ENCODE results near the gene HMGN1. TPM values are rescaled to one million over a fixed set of nuclear protein-coding genes. Genes with fewer than 3 reads are reported as not detected.

HMGN1 gene
- total RNA-seq, 1 experiment from 2014 or later = 391 TPM

DNA sequence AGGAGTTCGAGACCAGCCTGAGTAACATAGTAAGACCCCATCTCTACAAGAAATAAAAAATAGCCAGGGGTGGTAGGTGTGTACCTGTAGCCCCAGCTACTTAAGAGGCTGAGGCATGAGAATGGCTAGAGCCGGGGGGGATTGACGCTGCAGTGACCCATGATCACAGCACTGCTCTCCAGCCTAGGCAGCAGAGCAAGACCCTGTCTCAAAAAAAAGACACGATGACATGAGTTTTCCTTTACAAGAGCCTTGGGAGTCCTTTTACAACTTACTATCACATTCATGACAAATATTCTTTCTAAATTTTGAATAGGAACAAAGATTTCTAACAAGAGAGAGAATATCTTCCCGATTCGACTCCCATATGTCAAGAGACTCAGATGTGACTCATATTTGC, 32.2 kb downstream of the HMGN1 start:
- Mint-ChIP-seq H3K4me3 (ENCODE audit: unreplicated experiment) (no peak overlapping the region), H3K4me1 (ENCODE audit: low read depth, unreplicated experiment) (peaks cover 41% of the 10 kb centered on the region), H3K36me3 (ENCODE audit: insufficient read depth, unreplicated experiment) (peaks cover 28% of the 10 kb centered on the region), H3K27me3 (ENCODE audit: insufficient read depth, unreplicated experiment) (no peaks in the 10 kb centered on the region), H3K27ac (ENCODE audit: unreplicated experiment) (peak overlapping the region; percentile 59), H3K9me3 (ENCODE audit: unreplicated experiment) (no peaks in the 10 kb centered on the region)
- POLR2A ChIA-PET = interaction anchor here (0.9 to 1.0 kb wide), 2 partner anchors 71 to 81 kb away, joined by 3 read pairs; no protein-coding TSS in a partner anchor
- CTCF ChIA-PET = no interaction called here
- TF ChIP-seq, protein P1, sequence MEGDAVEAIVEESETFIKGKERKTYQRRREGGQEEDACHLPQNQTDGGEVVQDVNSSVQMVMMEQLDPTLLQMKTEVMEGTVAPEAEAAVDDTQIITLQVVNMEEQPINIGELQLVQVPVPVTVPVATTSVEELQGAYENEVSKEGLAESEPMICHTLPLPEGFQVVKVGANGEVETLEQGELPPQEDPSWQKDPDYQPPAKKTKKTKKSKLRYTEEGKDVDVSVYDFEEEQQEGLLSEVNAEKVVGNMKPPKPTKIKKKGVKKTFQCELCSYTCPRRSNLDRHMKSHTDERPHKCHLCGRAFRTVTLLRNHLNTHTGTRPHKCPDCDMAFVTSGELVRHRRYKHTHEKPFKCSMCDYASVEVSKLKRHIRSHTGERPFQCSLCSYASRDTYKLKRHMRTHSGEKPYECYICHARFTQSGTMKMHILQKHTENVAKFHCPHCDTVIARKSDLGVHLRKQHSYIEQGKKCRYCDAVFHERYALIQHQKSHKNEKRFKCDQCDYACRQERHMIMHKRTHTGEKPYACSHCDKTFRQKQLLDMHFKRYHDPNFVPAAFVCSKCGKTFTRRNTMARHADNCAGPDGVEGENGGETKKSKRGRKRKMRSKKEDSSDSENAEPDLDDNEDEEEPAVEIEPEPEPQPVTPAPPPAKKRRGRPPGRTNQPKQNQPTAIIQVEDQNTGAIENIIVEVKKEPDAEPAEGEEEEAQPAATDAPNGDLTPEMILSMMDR (IDR thresholded peaks at IDR 0.05; ENCODE audit: insufficient read depth in 1 of 2, low read depth in 1 of 2, low read length in 1 of 2, severe bottlenecking in 1 of 2, unreplicated experiment in 1 of 2) = no peak
- H3K4me1 ChIP-seq = peaks cover 32% of the 10 kb centered on the region
- no peak overlapping the region for H3K4me3 ChIP-seq (ENCODE audit: low read depth, low read length)
- intact Hi-C loops (cut with micrococcal nuclease; ENCODE audit: unreplicated experiment) = loop anchor here (2.0 to 10.0 kb wide), 2 partner anchors 14 to 128 kb away; partner anchors contain the start of gene LCA5L
- H3K27me3 ChIP-seq (replicated peaks; ENCODE audit: control insufficient read depth, insufficient read depth, low read length) = no peaks in the 10 kb centered on the region
- no TSS peak for BruUV-seq (replicated peaks)
- no peaks in the 10 kb centered on the region for H3K9me3 ChIP-seq
- no peaks in the 10 kb centered on the region for H3K36me3 ChIP-seq (ENCODE audit: control insufficient read depth, insufficient read depth, low read length)
- DNase-seq = no peak

DNA sequence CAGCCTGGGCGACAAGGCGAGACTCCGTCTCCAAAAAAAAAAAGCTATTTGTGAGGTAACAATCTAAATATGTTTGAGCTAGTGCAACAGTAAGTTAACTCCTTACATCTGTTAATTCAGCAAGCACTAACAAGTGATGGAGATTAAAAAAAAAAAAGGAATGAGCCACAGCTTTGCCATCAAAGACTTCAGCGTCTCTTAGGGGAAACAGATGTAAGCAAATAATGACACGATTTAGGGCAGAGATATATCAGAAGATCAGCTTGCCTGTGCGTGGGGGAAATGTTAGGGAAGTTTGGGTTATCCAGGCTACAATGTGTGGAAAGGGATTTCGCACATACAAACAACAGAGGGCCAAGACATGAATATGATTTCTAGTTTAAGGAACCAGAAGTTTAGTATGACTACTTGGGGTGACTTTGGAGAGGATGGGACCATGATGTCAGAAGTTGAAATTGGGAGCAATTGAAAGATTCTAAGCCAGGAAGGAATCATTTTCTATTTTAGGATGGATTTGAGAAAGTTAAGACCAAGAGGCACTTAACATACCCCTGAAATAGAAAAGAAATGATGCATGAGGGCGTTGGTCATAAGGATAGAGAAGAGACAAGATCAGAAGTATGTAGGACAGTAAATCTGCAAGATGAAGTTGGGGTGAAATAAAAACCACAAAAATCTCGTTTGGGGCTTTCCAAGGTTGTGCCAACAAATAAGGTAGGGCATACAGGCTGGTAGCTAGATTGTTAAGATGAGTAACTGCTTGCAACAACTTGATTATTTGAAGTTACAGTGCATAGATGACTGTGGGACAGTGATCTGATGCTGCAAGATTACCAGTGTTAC, 33.1 kb downstream of the HMGN1 start:
- ChIA-PET POLR2A (interaction anchor here (0.7 kb wide), 1 partner anchor 77 kb away, joined by 5 read pairs; no protein-coding TSS in a partner anchor), CTCF (interaction anchor here (0.6 kb wide), 1 partner anchor 1390 kb away, joined by 3 read pairs; no protein-coding TSS in a partner anchor)
- peaks cover 35% of the 10 kb centered on the region for H3K4me1 Mint-ChIP-seq (ENCODE audit: low read depth, unreplicated experiment)
- TSS peak; percentile 5 for BruUV-seq (replicated peaks)
- TF ChIP-seq, protein P1 (IDR thresholded peaks at IDR 0.05; ENCODE audit: insufficient read depth in 1 of 2, low read depth in 1 of 2, low read length in 1 of 2, severe bottlenecking in 1 of 2, unreplicated experiment in 1 of 2) = no peak
- no peaks in the 10 kb centered on the region for H3K9me3 ChIP-seq
- H3K36me3 ChIP-seq (ENCODE audit: control insufficient read depth, insufficient read depth, low read length) = no peaks in the 10 kb centered on the region
- H3K4me1 ChIP-seq = peaks cover 32% of the 10 kb centered on the region
- no peaks in the 10 kb centered on the region for H3K27me3 ChIP-seq (replicated peaks; ENCODE audit: control insufficient read depth, insufficient read depth, low read length)
- H3K27me3 Mint-ChIP-seq (ENCODE audit: insufficient read depth, unreplicated experiment) = no peaks in the 10 kb centered on the region
- peak overlapping the region; percentile 6 for H3K4me3 Mint-ChIP-seq (ENCODE audit: unreplicated experiment)
- intact Hi-C loops (cut with micrococcal nuclease; ENCODE audit: unreplicated experiment) = loop anchor here (2.0 to 10.0 kb wide), 2 partner anchors 15 to 129 kb away; partner anchors contain the start of gene LCA5L
- no peak overlapping the region for H3K27ac Mint-ChIP-seq (ENCODE audit: unreplicated experiment)
- no peak for DNase-seq
- H3K9me3 Mint-ChIP-seq (ENCODE audit: unreplicated experiment) = no peaks in the 10 kb centered on the region
- H3K4me3 ChIP-seq (ENCODE audit: low read depth, low read length) = no peak overlapping the region
- H3K36me3 Mint-ChIP-seq (ENCODE audit: insufficient read depth, unreplicated experiment) = peaks cover 31% of the 10 kb centered on the region

DNA sequence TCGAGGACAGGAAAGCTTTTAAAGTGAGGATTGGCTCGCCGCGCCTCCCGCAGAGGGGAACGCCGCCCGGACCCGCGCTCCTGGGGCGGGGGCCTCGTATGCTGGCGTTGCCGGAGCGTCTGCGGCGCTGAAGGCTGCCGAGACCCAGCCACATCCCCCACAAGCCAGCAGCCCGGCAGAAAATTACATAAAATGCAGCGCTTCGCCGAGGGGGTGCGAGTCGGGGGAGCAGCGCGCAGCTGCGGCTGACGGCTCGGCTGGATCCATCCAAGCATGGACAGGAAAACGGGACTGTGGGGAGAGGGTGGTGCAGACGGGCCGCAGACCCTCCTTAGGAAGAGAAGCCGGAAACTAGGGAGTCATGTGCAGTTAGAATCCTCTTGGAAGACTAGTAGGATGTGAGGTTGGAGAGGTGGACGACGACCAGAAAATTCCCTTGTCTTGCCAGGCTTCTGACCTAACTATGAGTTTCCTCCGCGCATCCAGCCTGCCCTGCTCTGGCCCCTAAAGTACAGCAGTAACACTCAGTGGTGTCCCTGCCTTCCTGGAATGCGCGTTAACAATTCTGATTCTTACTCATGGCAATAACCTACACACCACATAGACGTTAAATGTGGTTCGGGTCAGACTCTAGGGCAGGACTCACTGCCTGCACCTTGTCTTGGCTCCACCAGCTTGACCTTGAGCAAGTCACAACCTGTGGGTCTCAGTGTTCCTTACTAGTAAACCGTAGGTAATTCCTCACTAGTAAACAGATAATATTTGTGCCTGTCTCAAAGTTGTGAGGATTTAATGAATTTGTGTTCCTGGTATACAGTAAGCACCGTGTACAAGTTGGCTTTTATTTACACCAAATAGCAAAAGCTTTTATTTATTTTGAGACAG, 34.5 kb downstream of the HMGN1 start:
- intact Hi-C loops (cut with micrococcal nuclease; ENCODE audit: unreplicated experiment) = loop anchor here (10.0 kb wide), 1 partner anchor 130 kb away; the partner anchor contains the start of gene LCA5L
- peak; percentile 42 to 48 for DNase-seq
- no peaks in the 10 kb centered on the region for H3K9me3 ChIP-seq
- H3K27me3 Mint-ChIP-seq (ENCODE audit: insufficient read depth, unreplicated experiment) = no peaks in the 10 kb centered on the region
- no peaks in the 10 kb centered on the region for H3K36me3 ChIP-seq (ENCODE audit: control insufficient read depth, insufficient read depth, low read length)
- peaks cover 31% of the 10 kb centered on the region for H3K4me1 ChIP-seq
- peak overlapping the region; percentile 89 for H3K27ac Mint-ChIP-seq (ENCODE audit: unreplicated experiment)
- H3K4me3 Mint-ChIP-seq (ENCODE audit: unreplicated experiment) = peak overlapping the region; percentile 97
- H3K9me3 Mint-ChIP-seq (ENCODE audit: unreplicated experiment) = no peaks in the 10 kb centered on the region
- CTCF ChIA-PET = no interaction called here
- TF ChIP-seq, protein P1 (IDR thresholded peaks at IDR 0.05; ENCODE audit: insufficient read depth in 1 of 2, low read depth in 1 of 2, low read length in 1 of 2, severe bottlenecking in 1 of 2, unreplicated experiment in 1 of 2) = no peak
- BruUV-seq (replicated peaks) = TSS peak; percentile 74
- peaks cover 43% of the 10 kb centered on the region for H3K36me3 Mint-ChIP-seq (ENCODE audit: insufficient read depth, unreplicated experiment)
- H3K4me1 Mint-ChIP-seq (ENCODE audit: low read depth, unreplicated experiment) = peaks cover 27% of the 10 kb centered on the region
- no peaks in the 10 kb centered on the region for H3K27me3 ChIP-seq (replicated peaks; ENCODE audit: control insufficient read depth, insufficient read depth, low read length)
- POLR2A ChIA-PET = interaction anchor here (0.6 to 1.4 kb wide), 3 partner anchors 13 to 35 kb away, joined by 4 to 9 read pairs (median 5); no protein-coding TSS in a partner anchor
- H3K4me3 ChIP-seq (ENCODE audit: low read depth, low read length) = peak overlapping the region; percentile 86

Measured in Caco-2 (cell line).